Peyer's patch (tissue), 4 donors: ENCODE measurements around the gene MACROD2.

ENCODE experiments used
- CTCF ChIP-seq, 6 experiments: fragments of 450-650 bp in 4 of 6; fragments of 200-600 bp in 2 of 6; sonication (generic) in 1 of 6; IDR thresholded peaks; one replicate each; pipeline ENCODE4 v1.5.1; 2017 to 2019; ENCODE audit warnings: antibody characterized with exemption in 6 of 6, mild to moderate bottlenecking in 3 of 6, moderate library complexity in 1 of 6
- POLR2A ChIP-seq, 2 donors: fragments of 450-650 bp; IDR thresholded peaks; one replicate each; pipeline ENCODE4 v1.5.1; 2017; ENCODE audit warnings: antibody characterized with exemption in 2 of 2, mild to moderate bottlenecking in 2 of 2, moderate library complexity in 2 of 2

DNA sequence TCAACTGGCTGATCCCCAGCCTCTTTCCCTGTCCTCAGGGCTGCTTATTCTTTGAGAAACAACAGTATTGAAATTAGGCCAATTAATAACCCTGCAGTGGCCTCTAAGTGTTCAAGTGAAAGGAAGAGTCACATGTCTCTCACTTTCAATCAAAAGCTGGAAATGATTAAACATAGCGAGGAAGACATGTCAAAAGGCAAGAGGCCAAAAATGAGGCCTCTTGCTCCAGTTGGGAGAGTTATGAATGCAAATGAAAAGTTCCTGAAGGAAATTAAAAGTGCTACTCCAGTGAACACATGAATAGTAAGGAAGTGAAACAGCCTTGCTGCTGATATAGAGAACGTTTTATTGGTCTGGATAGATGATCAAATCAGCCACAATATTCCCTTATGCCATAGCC lies 131.5 kb downstream of the MACROD2 start:
- TF ChIP-seq CTCF (IDR thresholded peaks at IDR 0.05) (no peak), POLR2A (IDR thresholded peaks at IDR 0.05) (no peak)
